Spleen (tissue), 11 donors: ENCODE data around the gene PRKAR2A. TPM values are rescaled to one million over a fixed set of nuclear protein-coding genes. Genes with fewer than 3 reads are reported as not detected.

ENCODE experiments used
- DNase-seq: peaks from one replicate; pipeline ENCODE4 v3.0.0-alpha.2; 2020
- H3K27ac ChIP-seq, 8 donors: fragments of 200-600 bp; sonication (generic) in 7 of 8; 1 replicate in 4 of 8; 2 replicates in 4 of 8; pipeline versions ENCODE4 v1.5.0 to v1.8.0; 2016 to 2021; ENCODE audit warnings: inconsistent platforms in 4 of 8, mild to moderate bottlenecking in 4 of 8, moderate library complexity in 1 of 8
- H3K27me3 ChIP-seq, 7 donors: fragments of 200-600 bp; sonication (generic) in 6 of 7; replicated peaks in 1 of 7; 1 replicate in 4 of 7; 2 replicates in 3 of 7; pipeline versions ENCODE4 v1.5.0 to v1.8.0; 2016 to 2021; ENCODE audit warnings: inconsistent platforms in 3 of 7, mild to moderate bottlenecking in 1 of 7
- H3K36me3 ChIP-seq, 6 donors: fragments of 200-600 bp; sonication (generic) in 5 of 6; 1 replicate in 4 of 6; 2 replicates in 2 of 6; pipeline versions ENCODE4 v1.5.0 to v1.8.0; 2016 to 2021; ENCODE audit warnings: inconsistent platforms in 2 of 6
- H3K4me1 ChIP-seq, 6 donors: fragments of 200-600 bp; sonication (generic) in 5 of 6; 1 replicate in 3 of 6; 2 replicates in 3 of 6; pipeline versions ENCODE4 v1.5.0 to v1.8.0; 2016 to 2021; ENCODE audit warnings: inconsistent platforms in 3 of 6
- H3K4me3 ChIP-seq, 8 donors: fragments of 200-600 bp; sonication (generic) in 7 of 8; 1 replicate in 4 of 8; 2 replicates in 4 of 8; pipeline versions ENCODE4 v1.5.0 to v1.8.0; 2016 to 2021; ENCODE audit warnings: inconsistent platforms in 4 of 8, mild to moderate bottlenecking in 4 of 8, moderate library complexity in 2 of 8
- H3K9me3 ChIP-seq, 8 donors: fragments of 200-600 bp; sonication (generic) in 7 of 8; 1 replicate in 4 of 8; 2 replicates in 4 of 8; pipeline versions ENCODE4 v1.5.0 to v1.8.0; 2016 to 2021; ENCODE audit warnings: inconsistent platforms in 4 of 8
- POLR2A ChIP-seq, 3 donors: fragments of 450-650 bp; IDR thresholded peaks; one replicate each; pipeline ENCODE4 v1.5.1; 2017; ENCODE audit warnings: antibody characterized with exemption in 3 of 3, mild to moderate bottlenecking in 1 of 3
- POLR2AphosphoS5 ChIP-seq, 3 donors: sonication (generic); formaldehyde crosslinking; IDR thresholded peaks; one replicate each; pipeline ENCODE4 v1.5.1; 2017; ENCODE audit warnings: antibody characterized with exemption in 3 of 3
- WGBS, 5 donors: extraction: QIAGEN DNeasy Blood & Tissue Kit in 3 of 5; methylation state at CpG; one replicate each; pipeline versions ENCODE4 v1.1.5 to v1.1.7; 2013 to 2018; 5-methylcytosine and 5-hydroxymethylcytosine counted together
- intact Hi-C: fragments of 100-400 bp; cut with DNase I; formaldehyde crosslinking; loops from one replicate; pipeline ENCODE4 v1.15.0; 2023; ENCODE audit warnings: low total_unique reads
- polyA plus RNA-seq, 3 donors: library from polyadenylated mRNA; stranded (reverse); fragments of 200-250 nt; gene quantifications; one replicate each; pipeline ENCODE4 v1.2.1, GENCODE V29; 2013
- total RNA-seq, 7 donors: library from RNA; depleted of rRNA in 3 of 7; stranded (reverse); fragments of >200 nt in 3 of 7; fragmentation: NEBNext Ultra II Directional in 4 of 7; extraction: Animal tissue kit (Norgen Biotek cat#: 25700) in 4 of 7; gene quantifications; one replicate each; pipeline versions ENCODE4 v1.1.0 to v1.2.1, GENCODE V29; 2016 to 2021
- TF ChIP-seq, protein P1 (sequence below), 11 experiments: fragments of 200-600 bp in 7 of 11; fragments of 450-650 bp in 4 of 11; sonication (generic) in 4 of 11; IDR thresholded peaks in 8 of 11; conservative IDR thresholded peaks in 3 of 11; 1 replicate in 7 of 11; 2 replicates in 4 of 11; pipeline versions ENCODE4 v1.4.0 to v1.8.0; 2016 to 2021; ENCODE audit warnings: antibody characterized with exemption in 11 of 11, inconsistent platforms in 4 of 11, mild to moderate bottlenecking in 1 of 11
- donor health status: healthy with polysubstance abuse.
- donor health status: DM: no; HTN: no; CAD: no; lungs with moderate emphysema.
- donor health status: DM: no; HTN: no; CAD: no.
- donor health status: Bipolar disorder and iron deficiency.
- donor health status: healthy.
- donor health status: DM: no; HTN: no; CAD: no.
- donor health status: DM: yes; HTN: yes; CAD: no.

PRKAR2A gene
- total and polyA plus RNA-seq, 10 donors, result 4.8 to 38.5 (median 18.2) TPM

GRCh38 chr3:48759071-48759470, 88.6 kb downstream of the PRKAR2A start:
- no peak overlapping the region for H3K4me3 ChIP-seq
- no peaks in the 10 kb centered on the region for H3K9me3 ChIP-seq
- no peak for DNase-seq
- TF ChIP-seq, protein P1, sequence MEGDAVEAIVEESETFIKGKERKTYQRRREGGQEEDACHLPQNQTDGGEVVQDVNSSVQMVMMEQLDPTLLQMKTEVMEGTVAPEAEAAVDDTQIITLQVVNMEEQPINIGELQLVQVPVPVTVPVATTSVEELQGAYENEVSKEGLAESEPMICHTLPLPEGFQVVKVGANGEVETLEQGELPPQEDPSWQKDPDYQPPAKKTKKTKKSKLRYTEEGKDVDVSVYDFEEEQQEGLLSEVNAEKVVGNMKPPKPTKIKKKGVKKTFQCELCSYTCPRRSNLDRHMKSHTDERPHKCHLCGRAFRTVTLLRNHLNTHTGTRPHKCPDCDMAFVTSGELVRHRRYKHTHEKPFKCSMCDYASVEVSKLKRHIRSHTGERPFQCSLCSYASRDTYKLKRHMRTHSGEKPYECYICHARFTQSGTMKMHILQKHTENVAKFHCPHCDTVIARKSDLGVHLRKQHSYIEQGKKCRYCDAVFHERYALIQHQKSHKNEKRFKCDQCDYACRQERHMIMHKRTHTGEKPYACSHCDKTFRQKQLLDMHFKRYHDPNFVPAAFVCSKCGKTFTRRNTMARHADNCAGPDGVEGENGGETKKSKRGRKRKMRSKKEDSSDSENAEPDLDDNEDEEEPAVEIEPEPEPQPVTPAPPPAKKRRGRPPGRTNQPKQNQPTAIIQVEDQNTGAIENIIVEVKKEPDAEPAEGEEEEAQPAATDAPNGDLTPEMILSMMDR (IDR thresholded peaks at IDR 0.05 in 8 of 11, conservative IDR thresholded peaks at IDR 0.05 in 3 of 11), result no peak
- TF ChIP-seq POLR2A (IDR thresholded peaks at IDR 0.05) (no peak), POLR2AphosphoS5 (IDR thresholded peaks at IDR 0.05) (no peak)
- no peak overlapping the region for H3K27ac ChIP-seq
- H3K27me3 ChIP-seq, result no peaks in the 10 kb centered on the region
- intact Hi-C loops, result no loop called here
- WGBS, 5 donors, result 93 to 100% (median 97%) methylated on average over 3 to 4 of the region's 4 CpGs
- peaks cover 0 to 13% (median 2%) of the 10 kb centered on the region in 6 donors for H3K4me1 ChIP-seq
- peaks cover 0 to 100% (median 25%) of the 10 kb centered on the region in 6 donors for H3K36me3 ChIP-seq

GRCh38 chr3:48756640-48757039, 91.0 kb downstream of the PRKAR2A start:
- no peaks in the 10 kb centered on the region for H3K27me3 ChIP-seq
- no peaks in the 10 kb centered on the region for H3K9me3 ChIP-seq
- intact Hi-C loops, result no loop called here
- H3K36me3 ChIP-seq, result peaks cover 0 to 98% (median 31%) of the 10 kb centered on the region in 6 donors
- no peak for TF ChIP-seq POLR2A (IDR thresholded peaks at IDR 0.05)
- TF ChIP-seq POLR2AphosphoS5 (IDR thresholded peaks at IDR 0.05), result no peak
- TF ChIP-seq, protein P1 (IDR thresholded peaks at IDR 0.05 in 8 of 11, conservative IDR thresholded peaks at IDR 0.05 in 3 of 11), result no peak
- no peak overlapping the region for H3K27ac ChIP-seq
- DNase-seq, result no peak
- H3K4me3 ChIP-seq, result no peak overlapping the region
- H3K4me1 ChIP-seq, result no peaks in the 10 kb centered on the region
- 87 to 95% (median 93%) methylated on average over 5 of the region's 5 CpGs for WGBS, 5 donors

GRCh38 chr3:48750856-48751255, 96.8 kb downstream of the PRKAR2A start:
- no peak for TF ChIP-seq POLR2A (IDR thresholded peaks at IDR 0.05)
- TF ChIP-seq, protein P1 (IDR thresholded peaks at IDR 0.05 in 8 of 11, conservative IDR thresholded peaks at IDR 0.05 in 3 of 11), result no peak
- no peak for TF ChIP-seq POLR2AphosphoS5 (IDR thresholded peaks at IDR 0.05)
- H3K9me3 ChIP-seq, result no peaks in the 10 kb centered on the region
- WGBS, 5 donors, result 60 to 84% (median 78%) methylated on average over 1 of the region's 1 CpG

DNA sequence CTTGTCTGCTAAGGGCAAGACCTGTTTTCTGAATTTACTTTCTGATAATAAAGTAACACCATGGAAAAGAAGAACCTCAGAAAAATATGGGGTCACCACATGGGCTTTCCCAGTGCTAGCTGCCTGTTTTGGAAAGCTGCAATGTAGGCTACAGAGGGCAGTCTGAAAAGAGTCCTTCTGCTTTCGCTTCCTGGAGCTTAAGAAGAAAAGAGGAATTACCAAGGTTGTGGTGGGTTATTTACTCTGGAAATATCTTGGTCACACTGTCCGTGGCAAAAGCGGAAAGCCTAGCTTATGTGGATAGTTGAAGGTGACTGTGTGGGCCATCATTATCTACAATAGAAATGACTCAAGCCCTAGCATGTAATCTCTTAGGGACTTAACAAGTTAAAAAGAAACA, 98.9 kb downstream of the PRKAR2A start:
- peaks cover 0 to 79% (median 36%) of the 10 kb centered on the region in 6 donors for H3K36me3 ChIP-seq

More at GRCh38 chr3:48750856-48751255, 96.8 kb downstream of the PRKAR2A start:
- peak overlapping the region in 3 of 8 donors; percentile 7 to 38 (median 15) for H3K27ac ChIP-seq
- H3K36me3 ChIP-seq, result peaks cover 0 to 95% (median 38%) of the 10 kb centered on the region in 6 donors
- intact Hi-C loops, result no loop called here
- H3K4me3 ChIP-seq, result no peak overlapping the region
- peaks cover 0 to 6% (median 0%) of the 10 kb centered on the region in 6 donors for H3K4me1 ChIP-seq
- DNase-seq, result no peak
- H3K27me3 ChIP-seq, result no peaks in the 10 kb centered on the region

More for the DNA sequence above, 98.9 kb downstream of the PRKAR2A start:
- intact Hi-C loops, result no loop called here
- Histone ChIP-seq H3K4me1 (peaks cover 0 to 6% (median 0%) of the 10 kb centered on the region in 6 donors), H3K9me3 (no peaks in the 10 kb centered on the region), H3K27me3 (no peaks in the 10 kb centered on the region), H3K27ac (peak overlapping the region in 4 of 8 donors; percentile 8 to 66 (median 40)), H3K4me3 (no peak overlapping the region)
- TF ChIP-seq, protein P1 (IDR thresholded peaks at IDR 0.05 in 8 of 11, conservative IDR thresholded peaks at IDR 0.05 in 3 of 11), result no peak
- TF ChIP-seq POLR2A (IDR thresholded peaks at IDR 0.05), result no peak
- no peak for TF ChIP-seq POLR2AphosphoS5 (IDR thresholded peaks at IDR 0.05)
- WGBS, 5 donors, result 57 to 83% (median 65%) methylated on average over 3 of the region's 3 CpGs
- no peak for DNase-seq
